HK-2 (cell line): ENCODE measurements around the gene CEACAM1.
A peak's percentile ranks its signal among the peaks of the same experiment; 100 is the strongest.
"Not testable (repeated sequence)": the region's sequence is repeated elsewhere in the genome, so short reads cannot be mapped to it uniquely, and the experiment has no call there.

Experiments
- DNase-seq: peaks from one replicate; pipeline ENCODE4 v3.0.0-alpha.2; 2018; ENCODE audit not compliant: unreplicated experiment

Gene CEACAM1

GRCh38 chr19:42475366-42475765 is 52.9 kb downstream of the CEACAM1 start:
- no peak for DNase-seq

- no peak for DNase-seq
Observed at GRCh38 chr19:42474743-42475142, 53.5 kb downstream of the CEACAM1 start.

GRCh38 chr19:42473686-42474085 is 54.6 kb downstream of the CEACAM1 start:
- DNase-seq, result no peak

- no peak for DNase-seq
Observed at GRCh38 chr19:42472402-42473147, 55.7 kb downstream of the CEACAM1 start.

GRCh38 chr19:42471554-42472249 is 56.6 kb downstream of the CEACAM1 start:
- DNase-seq, result no peak

GRCh38 chr19:42469311-42470235 is 58.7 kb downstream of the CEACAM1 start:
- DNase-seq, result no peak

- peak; percentile 12 for DNase-seq
Observed at GRCh38 chr19:42468273-42468796, 59.9 kb downstream of the CEACAM1 start.

GRCh38 chr19:42467183-42467760 is 61.0 kb downstream of the CEACAM1 start:
- DNase-seq, result no peak

GRCh38 chr19:42466521-42467182 is 61.6 kb downstream of the CEACAM1 start:
- DNase-seq, result no peak

- DNase-seq, result no peak
Observed at GRCh38 chr19:42465827-42466280, 62.4 kb downstream of the CEACAM1 start.

GRCh38 chr19:42461700-42462324 is 66.5 kb downstream of the CEACAM1 start:
- no peak for DNase-seq

GRCh38 chr19:42461231-42461630 is 67.0 kb downstream of the CEACAM1 start:
- DNase-seq, result not testable (repeated sequence)

GRCh38 chr19:42459926-42460325 is 68.4 kb downstream of the CEACAM1 start:
- DNase-seq, result no peak
